HS-27A (cell line): ENCODE measurements around the gene KLHL26.
"Not testable (repeated sequence)": the region's sequence is repeated elsewhere in the genome, so short reads cannot be mapped to it uniquely, and the experiment has no call there.

Source experiments
- DNase-seq: peaks from one replicate; pipeline ENCODE4 v3.0.0-alpha.2; 2012; ENCODE audit warnings: low read depth, missing footprints

Gene KLHL26

GRCh38 chr19:18663940-18664530 lies 27.2 kb downstream of the KLHL26 start:
- DNase-seq = no peak

- no peak for DNase-seq
These were observed 29.0 kb downstream of the KLHL26 start for GRCh38 chr19:18665771-18666202.

- DNase-seq = no peak
These were observed 29.5 kb downstream of the KLHL26 start for GRCh38 chr19:18666317-18666716.

GRCh38 chr19:18666784-18667183 lies 30.0 kb downstream of the KLHL26 start:
- no peak for DNase-seq

GRCh38 chr19:18667531-18668251 lies 30.9 kb downstream of the KLHL26 start:
- DNase-seq = no peak

GRCh38 chr19:18668252-18668631 lies 31.4 kb downstream of the KLHL26 start:
- DNase-seq = no peak

- DNase-seq = no peak
These were observed 32.1 kb downstream of the KLHL26 start for GRCh38 chr19:18668744-18669523.

- DNase-seq = no peak
These were observed 32.6 kb downstream of the KLHL26 start for GRCh38 chr19:18669524-18669817.

- DNase-seq = no peak
These were observed 33.1 kb downstream of the KLHL26 start for GRCh38 chr19:18669883-18670282.

GRCh38 chr19:18670312-18670711 lies 33.5 kb downstream of the KLHL26 start:
- DNase-seq = no peak

- DNase-seq = no peak
These were observed 34.6 kb downstream of the KLHL26 start for GRCh38 chr19:18671303-18672043.

GRCh38 chr19:18672044-18672451 lies 35.2 kb downstream of the KLHL26 start:
- DNase-seq = no peak

GRCh38 chr19:18672606-18673337 lies 35.9 kb downstream of the KLHL26 start:
- DNase-seq = no peak

GRCh38 chr19:18674616-18675015 lies 37.8 kb downstream of the KLHL26 start:
- no peak for DNase-seq

- no peak for DNase-seq
These were observed 39.0 kb downstream of the KLHL26 start for GRCh38 chr19:18675779-18676178.

GRCh38 chr19:18676692-18677091 lies 39.9 kb downstream of the KLHL26 start:
- DNase-seq = no peak

GRCh38 chr19:18677156-18677555 lies 40.3 kb downstream of the KLHL26 start:
- DNase-seq = no peak

GRCh38 chr19:18680148-18680547 lies 43.3 kb downstream of the KLHL26 start:
- DNase-seq = not testable (repeated sequence)

GRCh38 chr19:18682807-18683108 lies 45.9 kb downstream of the KLHL26 start:
- DNase-seq = no peak

- DNase-seq = peak; percentile 55
These were observed 46.5 kb downstream of the KLHL26 start, which contains the start of gene CRTC1 for GRCh38 chr19:18683109-18683957. Gene CRTC1, plus strand, starts transcription at chr19:18683680. Its CDS starts 23 bp downstream, at chr19:18683703.
